Measurements from ENCODE around the gene TSNAX. TPM values are rescaled to one million over a fixed set of nuclear protein-coding genes. Genes with fewer than 3 reads are reported as not detected.
"Not testable (repeated sequence)": the region's sequence is repeated elsewhere in the genome, so short reads cannot be mapped to it uniquely, and the experiment has no call there.

Gene TSNAX
- total RNA-seq, 2 experiments from 2014 or later = 25.7 to 28.2 TPM

DNA sequence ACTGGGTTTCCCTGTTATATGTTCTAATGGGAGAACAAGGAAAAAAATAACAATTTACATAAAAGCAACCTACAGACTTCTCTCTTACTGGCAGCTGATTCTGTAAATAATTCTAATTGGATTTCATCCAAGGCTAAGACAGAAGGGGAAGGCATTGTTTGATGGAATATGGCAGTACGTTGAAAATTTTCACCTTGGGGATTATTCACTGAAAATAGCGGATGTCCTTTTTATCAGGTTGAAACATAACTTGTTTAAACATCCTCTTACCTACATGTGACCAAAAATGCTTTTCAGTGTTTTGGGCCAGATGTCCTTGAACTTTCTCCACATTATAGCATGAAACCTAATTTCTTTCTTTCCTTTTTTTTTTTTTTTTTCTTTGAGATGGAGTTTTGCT lies 24.9 kb downstream of the TSNAX start:
- no peak overlapping the region for H3K27ac Mint-ChIP-seq
- H3K9me3 Mint-ChIP-seq = no peaks in the 10 kb centered on the region
- H3K4me1 Mint-ChIP-seq (ENCODE audit: low read depth) = peaks cover 31% of the 10 kb centered on the region
- intact Hi-C loops (cut with micrococcal nuclease) = no loop called here
- peaks cover 17% of the 10 kb centered on the region for H3K36me3 Mint-ChIP-seq (ENCODE audit: low read depth)
- H3K27me3 Mint-ChIP-seq (ENCODE audit: low read depth) = no peaks in the 10 kb centered on the region
- H3K4me3 Mint-ChIP-seq = no peak overlapping the region
- no peak for DNase-seq
- CTCF ChIA-PET = no interaction called here

GRCh38 chr1:231554969-231555368 lies 26.5 kb downstream of the TSNAX start:
- Mint-ChIP-seq H3K4me1 (ENCODE audit: low read depth) (peaks cover 31% of the 10 kb centered on the region), H3K36me3 (ENCODE audit: low read depth) (peaks cover 14% of the 10 kb centered on the region), H3K27me3 (ENCODE audit: low read depth) (no peaks in the 10 kb centered on the region)

GRCh38 chr1:231557411-231557810 lies 28.9 kb downstream of the TSNAX start:
- peaks cover 28% of the 10 kb centered on the region for H3K4me1 Mint-ChIP-seq (ENCODE audit: low read depth)
- no peak overlapping the region for H3K4me3 Mint-ChIP-seq
- DNase-seq = no peak
- CTCF ChIA-PET = no interaction called here
- no peaks in the 10 kb centered on the region for H3K27me3 Mint-ChIP-seq (ENCODE audit: low read depth)
- H3K27ac Mint-ChIP-seq = no peak overlapping the region
- H3K36me3 Mint-ChIP-seq (ENCODE audit: low read depth) = peaks cover 11% of the 10 kb centered on the region
- intact Hi-C loops (cut with micrococcal nuclease) = loop anchor here (5.0 kb wide), 1 partner anchor 95 kb away; no protein-coding TSS in a partner anchor
- no peaks in the 10 kb centered on the region for H3K9me3 Mint-ChIP-seq

More at GRCh38 chr1:231554969-231555368, 26.5 kb downstream of the TSNAX start:
- no peak for DNase-seq
- Mint-ChIP-seq H3K27ac (no peak overlapping the region), H3K4me3 (no peak overlapping the region), H3K9me3 (no peaks in the 10 kb centered on the region)
- intact Hi-C loops (cut with micrococcal nuclease) = loop anchor here (1.0 to 5.0 kb wide), 2 partner anchors 11 to 93 kb away; no protein-coding TSS in a partner anchor
- CTCF ChIA-PET = no interaction called here

GRCh38 chr1:231557898-231558707 lies 29.6 kb downstream of the TSNAX start:
- DNase-seq = no peak
- Mint-ChIP-seq H3K4me1 (ENCODE audit: low read depth) (peaks cover 22% of the 10 kb centered on the region), H3K27ac (no peak overlapping the region), H3K27me3 (ENCODE audit: low read depth) (no peaks in the 10 kb centered on the region), H3K36me3 (ENCODE audit: low read depth) (peaks cover 12% of the 10 kb centered on the region), H3K9me3 (no peaks in the 10 kb centered on the region), H3K4me3 (no peak overlapping the region)
- intact Hi-C loops (cut with micrococcal nuclease) = loop anchor here (5.0 kb wide), 1 partner anchor 96 kb away; no protein-coding TSS in a partner anchor
- CTCF ChIA-PET = interaction anchor here (0.8 to 1.2 kb wide), 2 partner anchors 12 to 19 kb away, joined by 3 to 4 read pairs; no protein-coding TSS in a partner anchor

GRCh38 chr1:231558708-231559185 lies 30.3 kb downstream of the TSNAX start:
- H3K9me3 Mint-ChIP-seq = no peaks in the 10 kb centered on the region
- no peaks in the 10 kb centered on the region for H3K27me3 Mint-ChIP-seq (ENCODE audit: low read depth)
- H3K27ac Mint-ChIP-seq = no peak overlapping the region
- DNase-seq = no peak
- peaks cover 17% of the 10 kb centered on the region for H3K36me3 Mint-ChIP-seq (ENCODE audit: low read depth)
- no peak overlapping the region for H3K4me3 Mint-ChIP-seq
- intact Hi-C loops (cut with micrococcal nuclease) = loop anchor here (5.0 kb wide), 1 partner anchor 96 kb away; no protein-coding TSS in a partner anchor
- CTCF ChIA-PET = interaction anchor here (0.8 to 1.2 kb wide), 2 partner anchors 12 to 19 kb away, joined by 3 to 4 read pairs; no protein-coding TSS in a partner anchor
- H3K4me1 Mint-ChIP-seq (ENCODE audit: low read depth) = peaks cover 22% of the 10 kb centered on the region

GRCh38 chr1:231561647-231562383 lies 33.3 kb downstream of the TSNAX start:
- Mint-ChIP-seq H3K4me1 (ENCODE audit: low read depth) (peaks cover 20% of the 10 kb centered on the region), H3K27ac (no peak overlapping the region), H3K36me3 (ENCODE audit: low read depth) (peaks cover 15% of the 10 kb centered on the region), H3K9me3 (no peaks in the 10 kb centered on the region), H3K4me3 (no peak overlapping the region), H3K27me3 (ENCODE audit: low read depth) (no peaks in the 10 kb centered on the region)
- intact Hi-C loops (cut with micrococcal nuclease) = no loop called here
- CTCF ChIA-PET = no interaction called here
- no peak for DNase-seq

DNA sequence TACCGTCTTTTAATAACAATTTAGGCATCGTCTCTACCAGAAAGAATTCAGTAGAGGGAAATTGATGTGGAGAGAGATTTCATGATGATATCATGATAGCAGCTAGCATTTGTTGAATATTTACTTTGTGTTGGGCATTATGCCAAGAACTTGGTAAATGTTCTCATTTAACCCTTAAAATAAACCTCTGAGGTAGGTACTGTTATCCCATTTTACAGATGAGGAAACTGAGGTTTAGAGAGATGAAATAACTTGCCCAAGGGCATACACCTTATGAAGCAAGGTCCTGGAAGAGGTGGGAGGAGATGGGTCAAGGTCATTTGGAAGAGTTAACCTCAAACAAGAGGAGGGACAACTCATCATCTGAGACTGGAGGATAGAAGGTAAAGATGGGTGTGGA lies 34.8 kb downstream of the TSNAX start:
- CTCF ChIA-PET = interaction anchor here (0.6 kb wide), 1 partner anchor 137 kb away, joined by 3 read pairs; no protein-coding TSS in a partner anchor
- peaks cover 26% of the 10 kb centered on the region for H3K36me3 Mint-ChIP-seq (ENCODE audit: low read depth)
- H3K9me3 Mint-ChIP-seq = no peaks in the 10 kb centered on the region

DNA sequence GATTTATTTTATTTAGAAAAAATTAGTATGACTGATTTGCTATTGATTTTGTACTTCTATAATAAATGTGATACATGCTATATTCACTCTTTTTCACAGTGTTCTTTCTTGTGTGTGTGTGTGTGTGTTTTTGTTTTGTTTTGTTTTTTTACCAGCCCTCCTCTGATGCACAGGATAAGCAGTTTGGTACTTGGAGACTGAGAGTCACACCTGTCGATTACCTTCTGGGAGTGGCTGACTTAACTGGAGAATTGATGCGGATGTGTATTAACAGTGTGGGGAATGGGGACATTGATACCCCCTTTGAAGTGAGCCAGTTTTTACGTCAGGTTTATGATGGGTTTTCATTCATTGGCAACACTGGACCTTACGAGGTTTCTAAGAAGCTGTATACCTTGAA lies 35.9 kb downstream of the TSNAX start:
- peaks cover 15% of the 10 kb centered on the region for H3K4me1 Mint-ChIP-seq (ENCODE audit: low read depth)
- no peak overlapping the region for H3K27ac Mint-ChIP-seq
- peaks cover 28% of the 10 kb centered on the region for H3K36me3 Mint-ChIP-seq (ENCODE audit: low read depth)
- no peaks in the 10 kb centered on the region for H3K27me3 Mint-ChIP-seq (ENCODE audit: low read depth)
- H3K9me3 Mint-ChIP-seq = no peaks in the 10 kb centered on the region
- H3K4me3 Mint-ChIP-seq = no peak overlapping the region
- no peak for DNase-seq
- CTCF ChIA-PET = interaction anchor here (0.9 kb wide), 1 partner anchor 18 kb away, joined by 4 read pairs; no protein-coding TSS in a partner anchor
- intact Hi-C loops (cut with micrococcal nuclease) = no loop called here

More for the DNA sequence above, 34.8 kb downstream of the TSNAX start:
- DNase-seq = no peak
- H3K4me3 Mint-ChIP-seq = no peak overlapping the region
- no peaks in the 10 kb centered on the region for H3K27me3 Mint-ChIP-seq (ENCODE audit: low read depth)
- intact Hi-C loops (cut with micrococcal nuclease) = no loop called here
- no peak overlapping the region for H3K27ac Mint-ChIP-seq
- H3K4me1 Mint-ChIP-seq (ENCODE audit: low read depth) = peaks cover 19% of the 10 kb centered on the region

DNA sequence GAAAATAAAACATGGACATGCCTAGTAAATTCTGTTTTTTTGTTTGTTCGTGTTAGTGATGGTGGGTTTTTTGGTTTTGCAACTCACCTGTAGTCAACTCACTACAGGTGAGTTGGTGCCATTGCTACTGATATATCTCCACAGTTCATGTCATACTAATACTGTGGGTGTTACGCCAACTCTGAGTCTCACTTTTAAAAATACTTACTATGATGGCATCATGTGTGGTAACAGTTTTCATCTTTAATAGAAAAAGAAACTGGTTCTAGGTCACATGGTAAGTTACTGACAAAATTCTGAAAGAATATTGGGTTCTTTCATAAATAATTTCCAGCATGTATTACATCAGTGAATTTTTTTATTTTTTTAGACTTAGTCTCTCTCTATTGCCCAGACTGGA lies 38.0 kb downstream of the TSNAX start:
- no peak for DNase-seq
- H3K4me1 Mint-ChIP-seq (ENCODE audit: low read depth) = peaks cover 15% of the 10 kb centered on the region
- peaks cover 27% of the 10 kb centered on the region for H3K36me3 Mint-ChIP-seq (ENCODE audit: low read depth)

DNA sequence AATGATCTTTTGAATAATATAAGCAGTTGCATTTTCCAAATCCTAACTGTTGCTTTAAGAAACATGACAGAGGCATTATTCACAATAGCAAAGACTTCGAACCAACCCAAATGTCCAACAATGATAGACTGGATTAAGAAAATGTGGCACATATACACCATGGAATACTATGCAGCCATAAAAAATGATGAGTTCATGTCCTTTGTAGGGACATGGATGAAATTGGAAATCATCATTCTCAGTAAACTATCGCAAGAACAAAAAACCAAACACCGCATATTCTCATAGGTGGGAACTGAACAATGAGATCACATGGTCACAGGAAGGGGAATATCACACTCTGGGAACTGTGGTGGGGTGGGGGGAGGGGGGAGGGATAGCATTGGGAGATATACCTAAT lies 41.8 kb downstream of the TSNAX start:
- CTCF ChIA-PET; intact Hi-C loops (cut with micrococcal nuclease); H3K4me3 Mint-ChIP-seq; H3K27me3 Mint-ChIP-seq (ENCODE audit: low read depth); H3K9me3 Mint-ChIP-seq; DNase-seq; H3K27ac Mint-ChIP-seq: not testable (repeated sequence)
- peaks cover 13% of the 10 kb centered on the region for H3K4me1 Mint-ChIP-seq (ENCODE audit: low read depth)
- H3K36me3 Mint-ChIP-seq (ENCODE audit: low read depth) = peaks cover 14% of the 10 kb centered on the region

More for the DNA sequence above, 38.0 kb downstream of the TSNAX start:
- Mint-ChIP-seq H3K27me3 (ENCODE audit: low read depth) (no peaks in the 10 kb centered on the region), H3K27ac (no peak overlapping the region), H3K4me3 (no peak overlapping the region), H3K9me3 (peaks cover 3% of the 10 kb centered on the region)
- CTCF ChIA-PET = interaction anchor here (0.6 to 1.5 kb wide), 3 partner anchors 26 to 209 kb away, joined by 3 to 4 read pairs (median 3); no protein-coding TSS in a partner anchor
- intact Hi-C loops (cut with micrococcal nuclease) = loop anchor here (1.0 kb wide), 1 partner anchor 11 kb away; no protein-coding TSS in a partner anchor

DNA sequence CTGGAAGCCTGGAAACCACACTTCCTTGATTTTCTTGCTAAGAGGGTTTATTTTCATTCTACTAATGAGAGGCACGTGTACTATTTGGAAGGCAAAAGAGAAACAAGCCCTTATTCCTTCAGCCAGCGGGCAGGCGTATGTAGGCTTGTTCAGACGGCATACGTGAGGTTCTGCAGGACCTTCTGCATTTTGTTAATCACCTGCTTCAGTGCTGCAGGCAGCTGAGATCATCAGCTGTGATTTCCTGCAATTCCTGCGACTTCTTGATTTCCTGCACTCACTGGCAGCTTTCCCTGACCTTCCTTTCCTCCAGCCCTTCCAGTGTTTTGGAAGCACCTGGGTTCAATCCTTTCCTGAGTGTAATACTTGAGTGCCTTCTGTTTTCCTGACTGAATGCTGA lies 43.4 kb downstream of the TSNAX start:
- CTCF ChIA-PET = no interaction called here
- Mint-ChIP-seq H3K27me3 (ENCODE audit: low read depth) (no peaks in the 10 kb centered on the region), H3K9me3 (peaks cover 3% of the 10 kb centered on the region), H3K27ac (no peak overlapping the region), H3K4me1 (ENCODE audit: low read depth) (peaks cover 4% of the 10 kb centered on the region), H3K36me3 (ENCODE audit: low read depth) (peaks cover 13% of the 10 kb centered on the region), H3K4me3 (no peak overlapping the region)
- intact Hi-C loops (cut with micrococcal nuclease) = no loop called here
- DNase-seq = no peak

DNA sequence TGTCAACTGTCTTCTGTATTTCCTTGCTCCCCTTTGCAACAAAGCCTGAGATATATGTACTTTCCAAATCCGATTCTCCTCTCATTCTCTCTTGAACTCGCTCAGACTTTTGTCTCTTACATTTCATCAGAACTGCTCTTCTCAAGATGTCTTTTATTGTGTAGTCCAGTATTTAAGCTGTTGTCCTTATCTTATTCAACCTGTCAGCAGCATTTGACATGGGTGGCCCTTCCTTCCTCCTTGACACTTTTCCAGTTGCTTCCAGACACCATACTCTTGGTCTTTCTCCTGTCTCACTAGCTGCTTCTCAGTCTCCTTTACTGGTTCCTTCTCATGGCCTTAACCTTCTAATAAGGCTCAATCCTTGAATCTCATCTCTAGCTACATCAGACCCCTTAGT lies 47.0 kb downstream of the TSNAX start:
- no peak overlapping the region for H3K27ac Mint-ChIP-seq
- DNase-seq = no peak
- H3K4me3 Mint-ChIP-seq = no peak overlapping the region
- H3K4me1 Mint-ChIP-seq (ENCODE audit: low read depth) = no peaks in the 10 kb centered on the region
- no peaks in the 10 kb centered on the region for H3K36me3 Mint-ChIP-seq (ENCODE audit: low read depth)
- intact Hi-C loops (cut with micrococcal nuclease) = no loop called here
- CTCF ChIA-PET = interaction anchor here (1.6 kb wide), 1 partner anchor 189 kb away, joined by 5 read pairs; no protein-coding TSS in a partner anchor
- H3K9me3 Mint-ChIP-seq = no peaks in the 10 kb centered on the region
- no peaks in the 10 kb centered on the region for H3K27me3 Mint-ChIP-seq (ENCODE audit: low read depth)
